KMS-11 (cell line): ENCODE results near the gene ZAP70.

Source experiments
- H2AFZ ChIP-seq: fragments of 200-600 bp; sonication (generic); 2 replicates; pipeline ENCODE4 v1.6.1; 2016; ENCODE audit warnings: antibody characterized with exemption, mixed run types, low read depth
- H3K27ac ChIP-seq: fragments of 200-600 bp; sonication (generic); 2 replicates; pipeline ENCODE4 v1.6.1; 2016; ENCODE audit warnings: mild to moderate bottlenecking, mixed run types
- H3K27me3 ChIP-seq: fragments of 200-600 bp; sonication (generic); 2 replicates; pipeline ENCODE4 v1.6.1; 2017; ENCODE audit warnings: mild to moderate bottlenecking, low read depth, mixed run types, moderate library complexity; ENCODE audit not compliant: insufficient read depth
- H3K36me3 ChIP-seq: fragments of 200-600 bp; sonication (generic); 2 replicates; pipeline ENCODE4 v1.6.1; 2017; ENCODE audit warnings: mild to moderate bottlenecking, mixed run types; ENCODE audit not compliant: insufficient read depth
- H3K4me1 ChIP-seq: fragments of 200-600 bp; sonication (generic); 2 replicates; pipeline ENCODE4 v1.6.1; 2016; ENCODE audit warnings: mild to moderate bottlenecking, low read depth, mixed run types; ENCODE audit not compliant: poor library complexity, severe bottlenecking
- H3K4me2 ChIP-seq: fragments of 200-600 bp; sonication (generic); 2 replicates; pipeline ENCODE4 v1.7.0; 2016; ENCODE audit warnings: mild to moderate bottlenecking, mixed run types
- H3K4me3 ChIP-seq: fragments of 200-600 bp; sonication (generic); IDR thresholded peaks from 2 replicates; pipeline ENCODE4 v1.6.1; 2017; ENCODE audit warnings: low read depth, low read length, mixed read lengths; ENCODE audit not compliant: insufficient read depth
- H3K79me2 ChIP-seq: fragments of 200-600 bp; sonication (generic); 2 replicates; pipeline ENCODE4 v1.6.1; 2016; ENCODE audit warnings: low read depth, mixed run types; ENCODE audit not compliant: insufficient read depth
- H3K9ac ChIP-seq: fragments of 200-600 bp; sonication (generic); 2 replicates; pipeline ENCODE4 v1.6.1; 2016; ENCODE audit warnings: mild to moderate bottlenecking, mixed run types
- H4K20me1 ChIP-seq: fragments of 200-600 bp; sonication (generic); 2 replicates; pipeline ENCODE4 v1.6.1; 2016; ENCODE audit warnings: mild to moderate bottlenecking, mixed run types; ENCODE audit not compliant: insufficient read depth
- TF ChIP-seq, protein P1 (sequence below): fragments of 200-600 bp; sonication (generic); conservative IDR thresholded peaks from 2 replicates; pipeline ENCODE4 v1.6.1; 2017; ENCODE audit warnings: low read depth, mild to moderate bottlenecking, antibody characterized with exemption, low read length, moderate library complexity, mixed read lengths

Gene ZAP70

GRCh38 chr2:97733341-97734035, 20.1 kb downstream of the ZAP70 start:
- no peak overlapping the region for H3K27ac ChIP-seq
- H3K9ac ChIP-seq = no peak overlapping the region
- no peak overlapping the region for H3K4me3 ChIP-seq
- TF ChIP-seq, protein P1, sequence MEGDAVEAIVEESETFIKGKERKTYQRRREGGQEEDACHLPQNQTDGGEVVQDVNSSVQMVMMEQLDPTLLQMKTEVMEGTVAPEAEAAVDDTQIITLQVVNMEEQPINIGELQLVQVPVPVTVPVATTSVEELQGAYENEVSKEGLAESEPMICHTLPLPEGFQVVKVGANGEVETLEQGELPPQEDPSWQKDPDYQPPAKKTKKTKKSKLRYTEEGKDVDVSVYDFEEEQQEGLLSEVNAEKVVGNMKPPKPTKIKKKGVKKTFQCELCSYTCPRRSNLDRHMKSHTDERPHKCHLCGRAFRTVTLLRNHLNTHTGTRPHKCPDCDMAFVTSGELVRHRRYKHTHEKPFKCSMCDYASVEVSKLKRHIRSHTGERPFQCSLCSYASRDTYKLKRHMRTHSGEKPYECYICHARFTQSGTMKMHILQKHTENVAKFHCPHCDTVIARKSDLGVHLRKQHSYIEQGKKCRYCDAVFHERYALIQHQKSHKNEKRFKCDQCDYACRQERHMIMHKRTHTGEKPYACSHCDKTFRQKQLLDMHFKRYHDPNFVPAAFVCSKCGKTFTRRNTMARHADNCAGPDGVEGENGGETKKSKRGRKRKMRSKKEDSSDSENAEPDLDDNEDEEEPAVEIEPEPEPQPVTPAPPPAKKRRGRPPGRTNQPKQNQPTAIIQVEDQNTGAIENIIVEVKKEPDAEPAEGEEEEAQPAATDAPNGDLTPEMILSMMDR = no peak
- no peaks in the 10 kb centered on the region for H3K4me1 ChIP-seq
- H2AFZ ChIP-seq = no peak overlapping the region
- no peaks in the 10 kb centered on the region for H3K79me2 ChIP-seq
- no peaks in the 10 kb centered on the region for H4K20me1 ChIP-seq
- H3K4me2 ChIP-seq = no peak overlapping the region
- no peaks in the 10 kb centered on the region for H3K36me3 ChIP-seq
- no peaks in the 10 kb centered on the region for H3K27me3 ChIP-seq

- H4K20me1 ChIP-seq = no peaks in the 10 kb centered on the region
- TF ChIP-seq, protein P1 = no peak
- H3K4me3 ChIP-seq = no peak overlapping the region
- H3K4me2 ChIP-seq = no peak overlapping the region
- H2AFZ ChIP-seq = no peak overlapping the region
- no peaks in the 10 kb centered on the region for H3K27me3 ChIP-seq
- H3K79me2 ChIP-seq = no peaks in the 10 kb centered on the region
- H3K36me3 ChIP-seq = no peaks in the 10 kb centered on the region
- H3K9ac ChIP-seq = no peak overlapping the region
- no peaks in the 10 kb centered on the region for H3K4me1 ChIP-seq
- no peak overlapping the region for H3K27ac ChIP-seq
Measured at GRCh38 chr2:97734061-97735051, 21.0 kb downstream of the ZAP70 start.

- H3K79me2 ChIP-seq = no peaks in the 10 kb centered on the region
- H3K36me3 ChIP-seq = no peaks in the 10 kb centered on the region
- H3K4me1 ChIP-seq = no peaks in the 10 kb centered on the region
- H3K27ac ChIP-seq = no peak overlapping the region
- no peaks in the 10 kb centered on the region for H4K20me1 ChIP-seq
- H3K9ac ChIP-seq = no peak overlapping the region
- no peaks in the 10 kb centered on the region for H3K27me3 ChIP-seq
- H3K4me2 ChIP-seq = no peak overlapping the region
- no peak overlapping the region for H2AFZ ChIP-seq
- H3K4me3 ChIP-seq = no peak overlapping the region
- TF ChIP-seq, protein P1 = no peak
Measured at GRCh38 chr2:97735161-97735561, 21.8 kb downstream of the ZAP70 start.

DNA sequence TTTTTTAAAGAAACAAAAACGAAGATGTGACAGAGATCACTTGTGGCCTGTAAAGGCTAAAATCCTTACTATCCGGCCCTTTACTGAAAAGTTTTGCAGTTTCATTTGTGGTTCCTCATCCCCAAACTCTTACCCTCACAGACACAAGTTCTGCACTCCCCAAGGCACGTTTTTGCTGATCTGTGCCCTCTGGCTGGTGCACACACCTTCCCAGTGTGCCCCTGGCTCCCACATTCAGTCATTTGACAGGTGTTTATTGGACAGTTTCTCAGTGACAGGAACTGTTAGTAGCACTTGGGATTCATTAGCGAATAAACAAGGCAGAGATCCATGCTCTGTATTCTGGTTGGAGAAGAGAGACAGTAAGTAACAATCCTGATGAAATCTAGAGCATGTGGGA, 22.8 kb downstream of the ZAP70 start:
- H3K4me2 ChIP-seq = no peak overlapping the region
- H3K36me3 ChIP-seq = no peaks in the 10 kb centered on the region
- no peaks in the 10 kb centered on the region for H4K20me1 ChIP-seq
- H2AFZ ChIP-seq = no peak overlapping the region
- TF ChIP-seq, protein P1 = no peak
- H3K79me2 ChIP-seq = no peaks in the 10 kb centered on the region
- H3K4me1 ChIP-seq = no peaks in the 10 kb centered on the region
- no peak overlapping the region for H3K9ac ChIP-seq
- H3K27ac ChIP-seq = no peak overlapping the region
- no peak overlapping the region for H3K4me3 ChIP-seq
- no peaks in the 10 kb centered on the region for H3K27me3 ChIP-seq
